NCI-H128 (cell line): ENCODE results near the gene OR2T34.
"Not testable (repeated sequence)": the region's sequence is repeated elsewhere in the genome, so short reads cannot be mapped to it uniquely, and the experiment has no call there.

Experiments
- DNase-seq: peaks from one replicate; lab custom pipeline; 2025; ENCODE audit not compliant: unreplicated experiment; lab: John Stamatoyannopoulos, UW

The OR2T34 gene

DNA sequence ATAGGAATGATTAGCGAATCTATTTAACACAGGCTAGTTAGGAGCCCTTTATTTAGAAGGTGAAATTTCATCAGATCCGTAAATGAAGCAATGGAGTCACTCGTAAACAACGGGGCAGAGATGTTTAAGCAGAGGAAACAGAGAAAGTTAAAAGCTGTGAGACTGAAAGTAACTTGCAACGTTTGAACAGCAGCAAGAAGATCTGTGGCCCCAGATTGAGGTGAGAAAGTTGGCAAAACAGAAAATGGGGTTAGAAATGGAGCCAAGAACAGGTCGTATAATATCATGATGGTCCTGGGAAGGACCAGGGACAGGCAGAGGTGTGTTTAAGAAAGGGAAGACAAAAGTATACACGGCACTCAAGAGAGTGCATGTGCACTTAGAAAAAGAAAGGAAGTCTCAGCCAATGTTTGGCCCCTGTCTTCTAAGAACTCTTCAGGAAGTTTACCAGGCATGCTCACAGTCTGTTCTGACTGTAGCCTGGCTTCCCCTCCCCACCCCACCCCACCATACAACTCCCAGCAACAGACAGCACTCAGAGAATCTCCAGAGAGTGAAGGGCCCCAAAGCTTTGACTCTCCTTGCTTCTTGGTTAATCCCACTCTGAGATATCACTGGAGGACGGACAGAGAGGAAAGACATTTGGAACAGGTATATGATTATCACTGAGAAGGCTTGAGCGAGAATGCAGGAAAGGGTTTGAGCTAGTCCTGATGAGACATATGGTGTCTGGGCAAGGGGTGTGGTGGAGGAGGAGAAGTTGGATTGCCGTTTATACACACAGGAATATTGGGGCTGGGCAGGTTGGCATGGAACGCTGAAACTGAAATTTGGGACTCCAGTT, 8.8 kb downstream of the OR2T34 start:
- DNase-seq, result not testable (repeated sequence)

DNA sequence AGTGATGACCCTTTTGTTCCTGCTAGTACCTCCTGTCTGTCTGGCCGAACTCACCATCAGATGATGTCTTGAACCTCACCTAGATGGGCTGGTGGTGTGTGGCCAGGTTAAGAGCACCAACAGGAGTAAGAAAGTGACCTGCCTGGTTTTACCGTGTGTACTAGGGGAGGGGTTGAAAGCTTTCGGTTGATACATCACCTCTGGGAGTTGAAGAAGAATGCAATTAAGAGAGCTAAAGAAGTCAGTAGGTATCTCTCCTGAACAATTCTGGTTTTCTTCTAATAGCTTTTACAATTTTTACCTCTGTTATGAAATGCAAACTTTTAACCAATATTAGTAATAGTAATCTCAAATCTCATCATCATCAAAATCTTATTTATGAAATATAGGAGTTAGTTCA, 11.9 kb downstream of the OR2T34 start, which contains the start of gene OR2T29:
TSS of gene OR2T29 (minus strand) at position 101 of the 400 bp plus-strand sequence. CDS start 3,281 bp downstream, outside the sequence.
- not testable (repeated sequence) for DNase-seq

DNA sequence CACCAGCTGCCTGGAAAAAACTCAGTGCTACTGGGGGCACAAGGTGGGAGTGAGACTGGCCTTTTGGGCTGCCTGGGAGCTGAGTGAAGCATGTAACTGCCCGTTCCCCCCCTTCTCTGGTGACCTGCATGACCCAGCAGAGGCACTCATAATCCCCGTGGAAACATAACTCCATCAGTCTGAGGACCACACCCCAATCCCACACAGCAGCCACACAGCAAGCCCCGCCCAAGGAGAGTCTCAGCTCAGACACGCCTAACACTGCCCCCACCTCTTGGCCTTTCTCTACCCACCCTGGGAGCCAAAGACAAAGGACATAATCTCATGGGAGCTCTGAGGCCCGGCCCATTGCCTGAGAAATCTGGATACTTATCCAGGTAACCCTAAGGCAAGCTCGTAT, 23.5 kb downstream of the OR2T34 start:
- DNase-seq, result not testable (repeated sequence)

DNA sequence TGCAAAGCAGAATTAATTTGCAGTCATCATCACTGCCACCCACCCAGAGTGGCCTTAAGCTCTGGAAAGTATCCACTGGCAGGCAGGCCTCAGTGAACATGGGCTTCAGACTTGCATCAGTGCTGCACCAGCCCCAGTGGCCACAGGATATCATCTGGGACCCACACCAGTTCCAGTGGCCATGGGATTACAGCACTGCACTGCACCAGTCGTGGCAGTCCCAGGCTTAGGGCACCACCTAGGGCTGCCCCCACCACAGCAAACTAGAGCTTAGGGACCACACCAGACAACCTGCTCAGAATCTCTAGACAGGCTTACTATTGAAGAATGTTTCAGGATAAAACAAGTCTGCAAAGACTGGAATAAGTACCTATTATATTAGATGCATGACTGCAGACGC, 27.2 kb downstream of the OR2T34 start:
- not testable (repeated sequence) for DNase-seq

DNA sequence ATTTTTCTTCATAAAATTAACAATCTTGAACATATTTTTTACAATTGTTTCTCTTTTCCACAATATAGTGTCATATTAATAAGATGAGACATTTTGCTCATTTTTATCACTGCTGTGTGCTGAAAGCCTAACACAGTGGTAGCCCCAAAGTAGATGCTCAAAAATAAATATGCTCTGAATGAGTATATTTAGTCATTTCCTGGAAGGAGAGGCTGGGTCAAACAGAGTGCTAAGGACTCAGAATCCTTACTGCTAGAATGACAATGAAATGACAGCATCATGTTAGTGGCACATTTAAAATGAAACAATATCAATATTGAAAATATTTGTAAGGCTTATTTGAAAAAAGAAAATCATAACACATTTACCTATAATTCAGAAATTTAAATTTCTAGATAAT, 37.1 kb downstream of the OR2T34 start:
- not testable (repeated sequence) for DNase-seq
